Lower lobe of right lung (tissue), 2 donors: ENCODE results near the gene POLR2I. TPM values are rescaled to one million over a fixed set of nuclear protein-coding genes. Genes with fewer than 3 reads are reported as not detected.
A peak's percentile ranks its signal among the peaks of the same experiment; 100 is the strongest.

Experiments used
- ATAC-seq, 2 donors: fragments of 200-7000 bp; cut with Tn5 transposase; one replicate each; pipeline ENCODE4 v1.9.1; 2020 to 2022; ENCODE audit warnings: mild to moderate bottlenecking in 2 of 2, moderate library complexity in 2 of 2
- DNase-seq: peaks from one replicate; pipeline ENCODE4 v3.0.0-alpha.2; 2020
- H3K27ac ChIP-seq: fragments of 200-600 bp; one replicate; pipeline ENCODE4 v1.8.0; 2022
- H3K27me3 ChIP-seq: fragments of 200-600 bp; one replicate; pipeline ENCODE4 v1.8.0; 2022; ENCODE audit warnings: low read depth
- H3K36me3 ChIP-seq: fragments of 200-600 bp; one replicate; pipeline ENCODE4 v1.8.0; 2022; ENCODE audit warnings: mild to moderate bottlenecking
- H3K4me1 ChIP-seq: fragments of 200-600 bp; one replicate; pipeline ENCODE4 v1.8.0; 2022
- H3K4me3 ChIP-seq: fragments of 200-600 bp; one replicate; pipeline ENCODE4 v1.8.0; 2022; ENCODE audit warnings: mild to moderate bottlenecking
- H3K9me3 ChIP-seq: fragments of 200-600 bp; one replicate; pipeline ENCODE4 v1.8.0; 2022
- intact Hi-C: fragments of 100-400 bp; cut with DNase I; formaldehyde crosslinking; loops from one replicate; pipeline ENCODE4 v1.11.0; 2022
- total RNA-seq: library from RNA; stranded (reverse); fragmentation: NEBNext Ultra II Directional; extraction: Animal tissue kit (Norgen Biotek cat#: 25700); gene quantifications from one replicate; pipeline ENCODE4 v1.2.1, GENCODE V29; 2021
- TF ChIP-seq, protein P1 (sequence below): fragments of 200-600 bp; IDR thresholded peaks from one replicate; pipeline ENCODE4 v1.8.0; 2022; ENCODE audit warnings: antibody characterized with exemption, mild to moderate bottlenecking
- donor health status: DM: no; HTN: yes; CAD: no; lungs with severe emphysema.

Gene POLR2I
- total RNA-seq, 1 donor from 2014 or later, result 38.7 TPM

DNA sequence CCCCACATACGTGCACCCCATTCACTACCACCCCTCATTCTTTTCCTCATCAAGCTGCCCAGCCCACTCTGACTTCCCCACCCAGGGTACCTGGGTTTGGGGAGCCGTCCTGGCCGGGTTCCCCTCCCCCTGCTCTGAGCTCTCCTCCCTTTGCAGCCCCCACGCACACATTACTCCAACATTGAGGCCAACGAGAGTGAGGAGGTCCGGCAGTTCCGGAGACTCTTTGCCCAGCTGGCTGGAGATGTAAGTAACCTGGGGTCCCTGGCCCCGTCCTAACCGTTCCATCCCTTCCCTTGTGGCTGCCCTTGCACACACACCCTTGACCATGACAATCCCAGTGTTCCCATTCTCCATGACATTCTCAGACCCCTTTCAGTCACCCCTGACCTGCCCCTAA is 27.8 kb upstream of the POLR2I start:
- Histone ChIP-seq H3K27me3 (no peaks in the 10 kb centered on the region), H3K4me3 (no peak overlapping the region), H3K36me3 (peaks cover 61% of the 10 kb centered on the region), H3K4me1 (peaks cover 19% of the 10 kb centered on the region), H3K9me3 (no peaks in the 10 kb centered on the region), H3K27ac (no peak overlapping the region)
- TF ChIP-seq, protein P1, sequence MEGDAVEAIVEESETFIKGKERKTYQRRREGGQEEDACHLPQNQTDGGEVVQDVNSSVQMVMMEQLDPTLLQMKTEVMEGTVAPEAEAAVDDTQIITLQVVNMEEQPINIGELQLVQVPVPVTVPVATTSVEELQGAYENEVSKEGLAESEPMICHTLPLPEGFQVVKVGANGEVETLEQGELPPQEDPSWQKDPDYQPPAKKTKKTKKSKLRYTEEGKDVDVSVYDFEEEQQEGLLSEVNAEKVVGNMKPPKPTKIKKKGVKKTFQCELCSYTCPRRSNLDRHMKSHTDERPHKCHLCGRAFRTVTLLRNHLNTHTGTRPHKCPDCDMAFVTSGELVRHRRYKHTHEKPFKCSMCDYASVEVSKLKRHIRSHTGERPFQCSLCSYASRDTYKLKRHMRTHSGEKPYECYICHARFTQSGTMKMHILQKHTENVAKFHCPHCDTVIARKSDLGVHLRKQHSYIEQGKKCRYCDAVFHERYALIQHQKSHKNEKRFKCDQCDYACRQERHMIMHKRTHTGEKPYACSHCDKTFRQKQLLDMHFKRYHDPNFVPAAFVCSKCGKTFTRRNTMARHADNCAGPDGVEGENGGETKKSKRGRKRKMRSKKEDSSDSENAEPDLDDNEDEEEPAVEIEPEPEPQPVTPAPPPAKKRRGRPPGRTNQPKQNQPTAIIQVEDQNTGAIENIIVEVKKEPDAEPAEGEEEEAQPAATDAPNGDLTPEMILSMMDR, result no peak
- ATAC-seq (no peak), DNase-seq (no peak)
- intact Hi-C loops, result no loop called here

DNA sequence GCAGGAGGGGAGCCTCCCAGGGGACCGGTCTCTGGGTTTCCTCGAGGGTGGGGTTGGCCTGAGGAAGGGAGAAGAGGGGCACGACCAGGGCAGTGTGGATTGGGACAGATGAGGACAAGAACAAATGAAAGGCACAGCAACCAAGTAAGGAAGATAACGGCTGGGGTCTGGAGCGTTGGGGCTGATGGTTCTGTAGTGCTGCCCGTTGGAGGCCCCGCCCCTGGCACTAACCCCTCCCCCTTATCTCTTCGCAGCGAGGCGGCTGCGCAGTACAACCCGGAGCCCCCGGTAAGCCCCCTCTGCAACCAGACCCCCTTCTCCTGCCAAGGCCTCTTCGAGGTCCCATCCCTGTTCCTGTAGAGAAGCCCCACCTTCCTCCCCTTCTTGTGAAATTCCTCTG is 27.4 kb upstream of the POLR2I start:
- H3K27ac ChIP-seq, result no peak overlapping the region
- ATAC-seq, result no peak

DNA sequence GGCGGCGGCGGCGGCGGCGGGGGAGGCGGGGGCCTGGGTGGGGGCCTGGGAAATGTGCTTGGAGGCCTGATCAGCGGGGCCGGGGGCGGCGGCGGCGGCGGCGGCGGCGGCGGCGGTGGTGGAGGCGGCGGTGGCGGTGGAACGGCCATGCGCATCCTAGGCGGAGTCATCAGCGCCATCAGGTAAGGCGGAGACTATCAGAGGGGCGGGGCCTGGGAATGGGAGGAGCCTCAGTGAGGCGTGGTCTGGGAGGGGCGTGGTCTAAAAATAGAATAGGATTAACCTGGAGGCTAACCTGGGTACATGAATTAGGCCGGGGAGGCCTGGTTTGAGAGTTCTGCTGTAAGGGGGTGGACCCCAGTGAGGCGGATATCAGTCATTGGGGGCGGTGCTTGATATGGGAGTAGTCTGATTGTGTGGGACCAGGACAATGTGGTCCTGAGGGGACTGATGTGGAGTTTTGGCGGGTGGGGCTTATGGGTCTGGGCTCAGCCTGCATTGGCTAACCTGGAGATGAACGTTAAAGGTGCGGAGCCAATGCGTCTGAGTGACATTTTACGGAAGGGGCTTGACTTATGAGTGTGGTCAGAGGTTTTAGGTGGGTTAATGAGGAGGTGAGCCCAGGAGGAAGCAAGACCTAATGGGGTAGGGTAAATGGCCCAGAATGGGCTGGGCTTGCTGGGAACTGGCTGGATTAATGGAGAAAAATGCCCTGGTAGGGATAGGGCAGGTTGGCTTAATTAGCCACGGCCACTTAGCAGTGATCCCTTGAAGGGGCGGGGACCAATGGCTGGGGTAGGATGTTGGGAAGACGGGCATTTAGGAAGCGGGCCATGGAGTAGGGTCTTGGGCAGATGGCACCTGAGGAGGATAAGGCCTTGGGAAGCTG is 26.6 kb upstream of the POLR2I start:
- Histone ChIP-seq H3K4me3 (peak overlapping the region; percentile 93), H3K27me3 (no peaks in the 10 kb centered on the region), H3K4me1 (peaks cover 32% of the 10 kb centered on the region), H3K27ac (peak overlapping the region; percentile 98), H3K36me3 (peaks cover 49% of the 10 kb centered on the region), H3K9me3 (no peaks in the 10 kb centered on the region)
- intact Hi-C loops, result no loop called here
- DNase-seq (peak; percentile 91), ATAC-seq (peak; percentile 83 to 85)
- TF ChIP-seq, protein P1, result no peak

More for the DNA sequence above, 27.4 kb upstream of the POLR2I start:
- Histone ChIP-seq H3K36me3 (peaks cover 57% of the 10 kb centered on the region), H3K4me3 (peak overlapping the region; percentile 93), H3K9me3 (no peaks in the 10 kb centered on the region), H3K4me1 (peaks cover 24% of the 10 kb centered on the region), H3K27me3 (no peaks in the 10 kb centered on the region)
- DNase-seq, result no peak
- TF ChIP-seq, protein P1, result no peak
- intact Hi-C loops, result no loop called here

DNA sequence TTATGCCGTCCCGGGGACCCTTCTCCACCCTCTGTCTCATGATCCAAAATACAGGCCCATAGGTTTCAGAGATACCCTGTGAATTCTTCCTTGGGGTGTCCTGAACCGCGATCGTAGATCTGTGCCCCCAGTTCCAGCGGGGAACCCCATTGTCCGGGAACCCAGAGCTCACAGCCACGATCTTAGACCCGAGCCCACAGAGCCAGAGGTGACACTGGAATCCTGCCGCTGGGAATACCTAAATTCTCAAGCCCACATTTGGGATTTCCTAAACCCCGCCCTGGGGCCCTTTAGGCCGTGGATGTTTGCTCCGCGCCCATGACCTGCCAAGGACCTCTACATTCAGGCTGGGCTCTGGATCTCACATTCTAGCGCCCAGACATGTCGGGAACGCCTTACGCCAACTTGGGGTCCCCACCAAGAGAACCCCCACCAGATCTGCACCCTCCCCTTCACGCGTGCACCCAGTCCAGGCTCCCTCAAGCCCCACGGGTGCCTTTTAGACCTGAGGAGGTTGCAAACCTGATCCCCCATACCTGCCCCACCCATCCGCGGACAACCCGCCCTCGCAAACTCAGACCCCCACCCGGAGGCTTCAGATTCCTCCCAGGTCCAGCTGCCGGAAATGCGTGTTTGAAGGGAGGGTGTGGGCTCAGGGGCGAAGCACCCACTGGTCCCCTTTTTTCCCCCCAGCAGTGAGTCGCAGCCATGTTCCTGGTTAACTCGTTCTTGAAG is 25.8 kb upstream of the POLR2I start:
- ATAC-seq, result peak; percentile 29 to 51
- H3K4me3 ChIP-seq, result peak overlapping the region; percentile 93
- peaks cover 32% of the 10 kb centered on the region for H3K4me1 ChIP-seq
- peaks cover 41% of the 10 kb centered on the region for H3K36me3 ChIP-seq
- peak overlapping the region; percentile 98 for H3K27ac ChIP-seq
- no peaks in the 10 kb centered on the region for H3K27me3 ChIP-seq
- intact Hi-C loops, result no loop called here
- TF ChIP-seq, protein P1, result no peak
- peak; percentile 58 for DNase-seq
- no peaks in the 10 kb centered on the region for H3K9me3 ChIP-seq

DNA sequence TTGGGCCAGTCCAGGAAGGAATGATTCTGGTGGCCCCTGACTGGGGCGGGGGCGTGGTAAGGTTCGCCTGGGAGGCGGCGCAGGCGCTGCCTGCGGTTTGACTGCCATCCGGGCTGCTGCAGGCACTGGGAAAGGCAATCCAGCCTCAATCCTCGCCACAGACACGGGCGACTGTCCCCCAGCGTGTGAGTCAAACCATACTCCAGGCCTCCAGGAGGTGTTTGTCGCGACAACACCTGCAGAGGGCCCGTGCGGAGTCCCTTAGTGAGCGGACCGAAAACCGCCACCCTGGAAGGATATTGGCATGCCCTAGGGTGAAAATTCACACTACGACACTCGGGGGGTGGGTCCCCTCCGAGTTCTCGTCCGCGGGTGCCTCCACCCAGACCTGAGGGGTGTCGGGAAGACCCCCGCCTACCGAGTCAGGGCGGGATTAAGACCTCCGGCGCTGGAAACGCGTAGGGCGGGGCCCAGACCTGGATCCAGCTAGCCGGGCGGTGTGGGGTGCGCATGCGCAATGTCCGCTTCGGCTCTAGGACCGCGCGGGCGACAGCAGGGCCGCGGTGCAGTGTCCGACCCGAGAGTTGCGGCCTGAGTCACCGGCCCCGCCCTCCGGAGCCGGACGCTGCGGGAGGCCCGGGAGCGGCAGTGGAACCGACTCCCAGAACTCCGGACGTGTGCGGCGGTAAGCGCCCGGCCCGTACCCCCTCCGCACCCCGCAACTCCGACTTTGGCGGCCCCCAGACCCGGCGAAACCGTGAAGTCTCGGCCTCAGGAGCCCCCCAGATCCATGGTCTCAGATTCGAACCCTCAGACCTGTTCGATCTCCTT is 25.0 kb upstream of the POLR2I start, which contains the start of gene CAPNS1:
CAPNS1 (plus strand) TSS at position 594 of the 831 bp plus-strand sequence. CDS start 946 bp downstream, outside the sequence.
- Histone ChIP-seq H3K36me3 (peaks cover 33% of the 10 kb centered on the region), H3K4me3 (peak within 1 kb of the TSS; percentile 93), H3K27me3 (no peaks in the 10 kb centered on the region), H3K27ac (peak within 1 kb of the TSS; percentile 98), H3K9me3 (no peaks in the 10 kb centered on the region), H3K4me1 (peaks cover 32% of the 10 kb centered on the region)
- TF ChIP-seq, protein P1, result no peak
- peak; percentile 99 for DNase-seq
- ATAC-seq, result peak; percentile 94 to 95
- intact Hi-C loops, result no loop called here
